ENCODE measurements around the gene PTX3. TPM values are rescaled to one million over a fixed set of nuclear protein-coding genes. Genes with fewer than 3 reads are reported as not detected.

Gene PTX3
- total RNA-seq, 1 experiment from 2014 or later: 0.59 TPM

GRCh38 chr3:157475921-157476414, 39.3 kb downstream of the PTX3 start (continued):
- no peak for TF ChIP-seq ARID4B (CRISPR knock-in tag; IDR thresholded peaks at IDR 0.05; ENCODE audit: borderline replicate concordance)
- TF ChIP-seq ZMAT4 (CRISPR knock-in tag; IDR thresholded peaks at IDR 0.05): no peak
- no peak for TF ChIP-seq USF2 (CRISPR knock-in tag; IDR thresholded peaks at IDR 0.05)
- TF ChIP-seq NFE2L1 (CRISPR knock-in tag; IDR thresholded peaks at IDR 0.05): no peak

GRCh38 chr3:157477441-157477840, 40.8 kb downstream of the PTX3 start:
- Mint-ChIP-seq H3K36me3 (peaks cover 11% of the 10 kb centered on the region; the same call in 1 of the 2 replicates), H3K4me1 (peaks cover 10% of the 10 kb centered on the region), H3K27ac (no peak overlapping the region), H3K27me3 (ENCODE audit: low read depth) (no peaks in the 10 kb centered on the region), H3K4me3 (no peak overlapping the region), H3K9me3 (peaks cover 30% of the 10 kb centered on the region)
- TF ChIP-seq SMAD4 (CRISPR knock-in tag; IDR thresholded peaks at IDR 0.05) (no peak), ZNF219 (CRISPR knock-in tag; IDR thresholded peaks at IDR 0.05; ENCODE audit: borderline replicate concordance) (no peak), CREB1 (CRISPR knock-in tag; IDR thresholded peaks at IDR 0.05) (no peak), ERG (CRISPR knock-in tag; IDR thresholded peaks at IDR 0.05) (no peak), JUN (CRISPR knock-in tag; IDR thresholded peaks at IDR 0.05) (no peak), NR3C1 (CRISPR knock-in tag; conservative IDR thresholded peaks at IDR 0.05; ENCODE audit: low read depth) (no peak), FOXK1 (CRISPR knock-in tag; IDR thresholded peaks at IDR 0.05) (no peak), CTCF (IDR thresholded peaks at IDR 0.05) (no peak), OVOL2 (CRISPR knock-in tag; IDR thresholded peaks at IDR 0.05; ENCODE audit: borderline replicate concordance) (no peak), MYBL2 (CRISPR knock-in tag; IDR thresholded peaks at IDR 0.05) (no peak), ZNF263 (CRISPR knock-in tag; IDR thresholded peaks at IDR 0.05; ENCODE audit: low read depth) (no peak), ELF4 (CRISPR knock-in tag; IDR thresholded peaks at IDR 0.05; ENCODE audit: low read depth) (no peak), ZMAT4 (CRISPR knock-in tag; IDR thresholded peaks at IDR 0.05) (no peak), GTF2I (CRISPR knock-in tag; conservative IDR thresholded peaks at IDR 0.05) (no peak), MLX (CRISPR knock-in tag; IDR thresholded peaks at IDR 0.05) (no peak), ZNF423 (CRISPR knock-in tag; IDR thresholded peaks at IDR 0.05) (no peak), NFATC4 (CRISPR knock-in tag; IDR thresholded peaks at IDR 0.05) (no peak), ETV6 (CRISPR knock-in tag; IDR thresholded peaks at IDR 0.05) (no peak), ZNF232 (CRISPR knock-in tag; IDR thresholded peaks at IDR 0.05) (no peak)
- ChIA-PET CTCF (interaction anchor here (0.6 kb wide), 1 partner anchor 261 kb away, joined by 3 read pairs; no protein-coding TSS in a partner anchor), POLR2A (no interaction called here)
- no peak for ATAC-seq
- DNase-seq (ENCODE audit: low spot score): no peak
